CD1c-positive myeloid dendritic cell (primary cell): Measurements from ENCODE around the gene CCT8L2.
"Not testable (repeated sequence)": the region's sequence is repeated elsewhere in the genome, so short reads cannot be mapped to it uniquely, and the experiment has no call there.

Experiments
- DNase-seq: peaks from one replicate; pipeline ENCODE4 v3.0.0-alpha.2; 2016; ENCODE audit errors: extremely low spot score

Gene CCT8L2

GRCh38 chr22:16594026-16594425 lies 1.4 kb upstream of the CCT8L2 start:
- DNase-seq, result no peak

DNA sequence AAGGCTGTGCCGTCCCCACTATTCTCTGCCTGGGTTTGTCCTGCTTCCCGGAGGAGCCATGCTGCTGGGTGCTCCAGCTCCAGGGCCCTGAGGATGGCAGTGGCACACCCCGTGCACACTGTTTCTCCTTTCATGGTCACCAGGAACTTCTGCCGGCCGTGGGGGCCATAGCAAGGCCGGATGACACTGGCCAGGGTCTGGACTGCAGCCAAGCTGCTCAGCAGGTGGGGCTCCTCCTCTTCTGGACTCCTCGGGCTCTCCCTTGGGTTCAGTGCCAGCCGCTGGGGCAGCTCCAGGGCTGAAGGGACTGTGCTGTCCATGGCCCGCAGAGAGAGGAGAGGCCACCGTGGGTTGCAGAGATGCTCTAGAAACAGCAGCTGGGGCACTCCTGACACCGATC lies 379 bp downstream of the CCT8L2 start:
- not testable (repeated sequence) for DNase-seq

- not testable (repeated sequence) for DNase-seq
Observed at GRCh38 chr22:16591136-16591535, 1.5 kb downstream of the CCT8L2 start.

GRCh38 chr22:16586991-16587390 lies 5.6 kb downstream of the CCT8L2 start:
- no peak for DNase-seq

DNA sequence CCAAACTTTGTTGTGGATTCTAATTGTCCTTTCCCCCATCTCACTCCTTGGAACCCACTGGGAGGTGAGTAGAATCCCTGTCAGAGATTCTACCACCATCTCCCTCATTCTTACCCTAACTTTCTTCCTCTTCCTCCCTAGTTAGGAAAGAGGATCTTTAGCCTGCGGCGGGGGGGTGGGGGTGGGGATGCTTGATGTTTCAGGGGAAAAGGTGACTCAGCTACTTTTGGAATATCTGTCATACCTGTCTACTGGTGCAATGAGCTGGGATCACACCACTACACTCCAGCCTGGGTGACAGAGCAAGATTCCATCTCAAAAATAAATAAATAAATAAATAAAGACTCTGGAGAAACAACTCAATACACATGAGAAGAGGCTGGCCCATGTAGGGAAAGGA lies 6.4 kb downstream of the CCT8L2 start:
- DNase-seq, result no peak

GRCh38 chr22:16580872-16581271 lies 11.7 kb downstream of the CCT8L2 start:
- not testable (repeated sequence) for DNase-seq

- DNase-seq, result not testable (repeated sequence)
Observed at GRCh38 chr22:16569240-16569834, 23.3 kb downstream of the CCT8L2 start.

- no peak for DNase-seq
Observed at GRCh38 chr22:16568425-16568758, 24.2 kb downstream of the CCT8L2 start.

DNA sequence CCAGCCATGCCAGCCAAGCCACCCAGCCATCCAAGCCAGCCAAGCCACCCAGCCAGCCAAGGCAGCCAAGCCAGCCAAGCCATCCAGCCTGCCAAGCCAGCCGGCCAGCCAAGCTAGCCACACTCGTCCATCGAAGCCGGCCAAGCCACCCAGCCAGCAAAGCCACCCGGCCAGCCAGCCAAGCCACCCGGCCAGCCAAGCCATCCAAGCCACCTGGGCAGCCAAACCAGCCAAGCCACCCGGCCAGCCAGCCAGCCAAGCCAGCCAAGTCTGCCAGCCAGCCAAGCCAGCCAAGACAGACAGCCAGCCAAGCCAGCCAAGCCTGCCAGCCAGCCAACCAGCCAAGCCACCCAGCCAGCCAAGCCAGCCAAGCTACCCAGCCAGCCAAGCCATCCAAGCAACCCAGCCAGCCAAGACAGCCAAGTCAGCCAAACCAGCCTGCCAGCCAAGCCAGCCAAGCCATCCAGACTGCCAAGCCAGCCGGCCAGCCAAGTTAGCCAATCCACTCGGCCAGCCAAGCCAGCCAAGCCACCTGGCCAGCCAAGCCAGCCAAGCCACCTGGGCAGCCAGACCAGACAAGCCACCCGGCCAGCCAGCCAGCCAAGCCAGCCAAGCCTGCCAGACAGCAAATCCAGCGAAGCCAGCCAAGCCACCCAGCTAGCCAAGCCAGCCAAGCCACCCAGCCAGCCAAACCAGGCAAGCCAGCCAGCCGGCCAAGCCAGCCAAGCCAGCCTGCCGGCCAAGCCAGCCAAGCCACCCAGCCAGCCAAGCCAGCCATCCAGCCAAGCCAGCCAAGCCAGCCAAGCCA lies 24.8 kb downstream of the CCT8L2 start:
- not testable (repeated sequence) for DNase-seq

DNA sequence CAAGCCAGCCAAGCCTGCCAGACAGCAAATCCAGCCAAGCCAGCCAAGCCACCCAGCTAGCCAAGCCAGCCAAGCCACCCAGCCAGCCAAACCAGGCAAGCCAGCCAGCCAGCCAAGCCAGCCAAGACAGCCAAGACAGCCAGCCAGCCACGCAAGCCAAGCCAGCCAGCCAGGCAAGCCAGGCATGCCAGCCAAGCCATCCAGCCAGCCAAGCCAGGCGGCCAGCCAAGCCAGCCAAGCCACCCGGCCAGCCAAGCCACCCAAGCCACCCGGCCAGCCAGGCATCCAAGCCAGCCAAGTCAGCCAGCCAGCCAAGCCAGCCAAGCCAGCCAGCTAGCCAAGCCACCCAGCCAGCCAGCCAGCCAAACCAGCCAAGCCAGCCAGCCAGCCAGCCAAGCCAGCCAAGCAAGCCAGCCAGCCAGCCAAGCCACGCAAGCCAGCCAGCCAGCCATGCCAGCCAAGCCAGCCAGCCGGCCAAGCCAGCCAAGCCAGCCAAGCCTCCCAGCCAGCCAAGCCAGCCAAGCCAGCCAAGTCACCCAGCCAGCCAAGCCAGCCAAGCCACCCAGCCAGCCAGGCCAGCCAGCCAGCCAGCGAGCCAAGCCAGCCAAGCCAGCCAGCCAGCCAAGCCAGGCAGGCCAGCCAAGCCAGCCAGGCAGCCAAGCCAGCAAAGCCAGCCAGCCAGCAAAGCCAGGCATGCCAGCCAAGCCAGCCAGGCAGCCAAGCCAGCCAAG lies 26.0 kb downstream of the CCT8L2 start:
- DNase-seq, result not testable (repeated sequence)

DNA sequence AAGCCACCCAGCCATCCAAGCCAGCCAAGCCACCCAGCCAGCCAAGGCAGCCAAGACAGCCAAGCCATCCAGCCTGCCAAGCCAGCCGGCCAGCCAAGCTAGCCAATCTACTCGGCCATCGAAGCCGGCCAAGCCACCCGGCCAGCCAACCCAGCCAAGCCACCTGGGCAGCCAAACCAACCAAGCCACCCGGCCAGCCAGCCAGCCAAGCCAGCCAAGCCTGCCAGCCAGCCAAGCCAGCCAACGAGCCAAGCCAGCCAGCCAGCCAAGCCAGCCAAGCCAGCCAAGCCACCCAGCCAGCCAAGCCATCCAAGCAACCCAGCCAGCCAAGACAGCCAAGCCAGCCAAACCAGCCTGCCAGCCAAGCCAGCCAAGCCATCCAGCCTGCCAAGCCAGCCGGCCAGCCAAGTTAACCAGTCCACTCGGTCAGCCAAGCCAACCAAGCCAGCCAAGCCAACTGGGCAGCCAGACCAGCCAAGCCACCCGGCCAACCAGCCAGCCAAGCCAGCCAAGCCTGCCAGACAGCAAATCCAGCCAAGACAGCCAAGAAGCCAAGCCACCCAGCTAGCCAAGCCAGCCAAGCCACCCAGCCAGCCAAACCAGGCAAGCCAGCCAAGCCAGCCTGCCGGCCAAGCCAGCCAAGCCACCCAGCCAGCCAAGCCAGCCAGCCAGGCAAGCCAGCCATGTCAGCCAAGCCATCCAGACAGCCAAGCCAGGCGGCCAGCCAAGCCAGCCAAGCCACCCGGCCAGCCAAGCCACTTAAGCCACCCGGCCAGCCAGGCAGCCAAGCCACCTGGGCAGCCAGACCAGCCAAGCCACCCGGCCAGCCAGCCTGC lies 26.8 kb downstream of the CCT8L2 start:
- not testable (repeated sequence) for DNase-seq

DNA sequence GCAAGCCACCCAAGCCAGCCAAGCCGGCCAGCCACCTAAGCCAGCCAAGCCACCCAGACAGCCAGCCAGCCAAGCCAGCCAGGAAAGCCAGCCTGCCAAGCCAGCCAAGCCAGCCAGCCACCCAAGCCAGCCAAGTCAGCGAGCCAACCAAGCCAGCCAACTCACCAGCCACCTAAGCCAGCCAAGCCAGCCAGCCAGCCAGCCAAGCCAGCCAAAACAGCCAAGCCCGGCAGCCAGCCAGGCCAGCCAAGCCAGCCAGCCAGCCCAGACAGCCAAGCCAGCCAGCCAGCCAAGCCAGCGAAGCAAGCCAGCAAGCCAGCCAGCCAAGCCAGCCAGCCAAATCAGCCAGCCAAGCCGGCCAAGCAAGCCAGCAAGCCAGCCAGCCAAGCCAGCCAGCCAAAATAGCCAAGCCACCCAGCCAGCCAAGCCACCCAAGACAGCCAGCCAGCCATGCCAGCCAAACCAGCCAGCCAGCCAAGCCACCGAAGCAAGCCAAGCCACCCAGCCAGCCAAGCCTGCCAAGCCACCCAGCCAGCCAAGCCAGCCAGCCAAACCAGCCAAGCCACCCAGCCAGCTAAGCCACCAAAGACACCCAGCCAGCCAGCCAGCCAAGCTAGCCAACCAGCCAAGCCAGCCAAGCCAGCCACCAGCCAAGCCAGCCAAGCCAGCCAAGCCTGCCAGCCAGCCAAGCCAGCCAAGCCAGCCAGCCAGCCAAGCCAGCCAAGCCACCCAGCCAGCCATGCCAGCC lies 27.6 kb downstream of the CCT8L2 start:
- not testable (repeated sequence) for DNase-seq

- no peak for DNase-seq
Observed at GRCh38 chr22:16563555-16564520, 28.8 kb downstream of the CCT8L2 start.

DNA sequence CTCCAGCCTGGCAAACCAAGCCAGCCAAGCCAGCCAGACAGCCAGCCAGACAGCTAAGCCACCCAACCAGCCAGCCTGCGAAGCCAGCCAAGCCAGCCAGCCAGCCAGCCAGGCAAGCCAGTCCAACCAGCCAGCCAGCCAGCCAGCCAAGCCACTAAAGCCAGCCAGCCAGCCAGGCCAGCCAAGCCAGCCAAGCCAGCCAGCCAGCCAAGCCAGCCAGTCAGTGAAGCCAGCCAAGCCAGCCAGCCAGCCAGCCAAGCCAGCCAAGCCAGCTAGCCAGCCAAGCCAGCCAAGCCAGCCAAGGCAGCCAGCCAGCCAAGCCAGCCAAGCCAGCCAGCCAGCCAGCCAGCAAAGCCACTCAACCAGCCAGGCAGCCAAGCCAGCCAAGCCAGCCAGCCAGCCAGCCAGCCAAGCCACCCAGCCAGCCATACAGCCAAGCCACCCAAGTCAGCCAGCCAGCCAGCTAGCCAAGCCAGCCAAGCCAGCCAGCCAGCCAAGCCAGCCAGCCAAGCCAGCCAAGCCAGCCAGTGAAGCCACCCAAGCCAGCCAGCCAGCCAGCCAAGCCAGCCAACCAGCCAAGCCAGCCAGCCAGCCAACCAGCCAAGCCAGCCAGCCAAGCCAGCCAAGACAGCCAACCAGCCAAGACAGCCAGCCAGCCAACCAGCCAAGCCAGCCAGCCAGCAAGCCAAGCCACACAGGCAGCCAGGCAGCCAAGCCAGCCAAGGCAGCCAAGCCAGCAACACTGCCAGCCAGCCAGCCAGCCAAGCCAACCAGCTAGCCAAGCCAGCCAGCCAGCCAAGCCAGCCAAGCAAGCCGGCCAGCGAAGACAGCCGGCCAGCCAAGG lies 29.7 kb downstream of the CCT8L2 start:
- no peak for DNase-seq

GRCh38 chr22:16561093-16561658 lies 31.4 kb downstream of the CCT8L2 start:
- not testable (repeated sequence) for DNase-seq

DNA sequence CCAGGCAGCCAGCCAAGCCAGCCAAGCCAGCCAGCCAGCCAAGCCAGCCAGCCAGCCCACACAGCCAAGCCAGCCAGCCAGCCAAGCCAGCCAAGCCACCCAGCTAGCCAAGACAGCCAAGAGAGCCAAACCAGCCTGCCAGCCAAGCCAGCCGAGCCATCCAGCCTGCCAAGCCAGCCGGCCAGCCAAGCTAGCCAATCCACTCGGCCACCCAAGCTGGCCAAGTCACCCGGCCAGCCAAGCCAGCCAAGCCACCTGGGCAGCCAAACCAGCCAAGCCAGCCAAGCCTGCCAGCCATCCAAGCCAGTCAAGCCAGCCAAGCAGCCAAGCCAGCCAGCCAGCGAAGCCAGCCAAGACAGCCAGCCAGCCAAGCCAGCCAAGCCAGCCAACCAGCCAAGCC lies 32.0 kb downstream of the CCT8L2 start:
- DNase-seq, result not testable (repeated sequence)

- not testable (repeated sequence) for DNase-seq
Observed at GRCh38 chr22:16559996-16560395, 32.6 kb downstream of the CCT8L2 start.

DNA sequence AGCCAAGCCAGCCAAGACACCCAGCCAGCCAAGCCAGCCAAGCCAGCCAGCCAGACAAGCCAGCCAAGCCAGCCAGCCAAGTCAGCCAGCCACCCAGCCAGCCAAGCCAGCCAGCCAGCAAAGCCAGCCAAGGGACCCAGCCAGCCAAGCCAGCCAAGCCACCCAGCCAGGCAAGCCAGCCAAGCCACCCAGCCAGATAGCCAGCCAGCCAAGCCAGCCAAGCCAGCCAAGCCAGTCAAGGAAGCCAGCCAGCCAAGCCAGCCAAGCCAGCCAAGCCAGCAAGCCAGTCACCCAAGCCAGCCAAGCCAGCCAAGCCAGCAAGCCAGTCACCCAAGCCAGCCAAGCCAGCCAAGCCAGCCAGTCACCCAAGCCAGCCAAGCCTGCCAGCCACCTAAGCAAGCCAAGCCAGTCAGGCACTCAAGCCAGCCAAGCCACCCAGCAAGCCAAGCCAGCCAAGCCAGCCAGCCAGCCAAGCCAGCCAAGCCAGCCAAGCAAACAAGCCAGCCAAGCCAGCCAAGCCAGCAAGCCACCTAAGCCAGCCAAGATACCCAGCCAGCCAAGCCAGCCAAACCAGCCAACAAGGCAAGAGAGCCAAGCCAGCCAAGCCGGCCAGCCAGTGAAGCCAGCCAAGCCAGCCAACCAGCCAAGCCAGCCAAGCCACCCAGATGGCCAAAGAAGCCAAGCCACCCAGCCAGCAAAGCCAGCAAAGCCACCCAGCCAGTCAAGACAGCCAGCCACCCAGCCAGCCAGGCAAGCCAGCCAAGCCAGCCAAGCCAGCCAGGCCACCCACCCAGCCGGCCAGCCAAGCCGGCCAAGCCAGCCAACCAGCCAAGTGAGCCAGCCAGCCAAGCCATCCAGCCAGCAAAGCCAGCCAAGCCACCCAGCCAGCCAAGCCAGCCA lies 33.3 kb downstream of the CCT8L2 start:
- no peak for DNase-seq
